K562 (cell line): Measurements from ENCODE around the gene HBB. TPM values are rescaled to one million over a fixed set of nuclear protein-coding genes. Genes with fewer than 3 reads are reported as not detected.

ENCODE experiments used
- ARHGAP35 ChIP-seq: fragments of 450-650 bp; IDR thresholded peaks from 2 replicates; pipeline ENCODE4 v1.6.1; 2018; ENCODE audit not compliant: partially characterized antibody
- ARID1B ChIP-seq: fragments of 450-650 bp; IDR thresholded peaks from 2 replicates; pipeline ENCODE4 v1.6.1; 2016; ENCODE audit warnings: antibody characterized with exemption, mild to moderate bottlenecking, inconsistent platforms
- ASH1L ChIP-seq: fragments of 450-650 bp; IDR thresholded peaks from 2 replicates; pipeline ENCODE4 v1.6.1; 2018; ENCODE audit warnings: borderline replicate concordance, mild to moderate bottlenecking, low read depth; ENCODE audit not compliant: partially characterized antibody
- BACH1 ChIP-seq: fragments of 200-800 bp; sonication (Bioruptor generic); IDR thresholded peaks from 2 replicates; pipeline ENCODE4 v1.6.1; 2016; ENCODE audit warnings: missing genetic modification characterization, missing compliant biosample characterization
- BDP1 ChIP-seq: IDR thresholded peaks from 3 replicates; pipeline ENCODE4 v1.6.1; 2011; ENCODE audit not compliant: insufficient read length, insufficient read depth
- CCAR2 ChIP-seq: fragments of 200-400 bp; formaldehyde crosslinking; IDR thresholded peaks from 2 replicates; pipeline ENCODE4 v1.6.1; 2017; ENCODE audit warnings: mild to moderate bottlenecking, low read depth, low read length
- DEAF1 ChIP-seq: fragments of 450-650 bp; formaldehyde crosslinking; IDR thresholded peaks from 2 replicates; pipeline ENCODE4 v1.4.0; 2020; ENCODE audit warnings: mild to moderate bottlenecking, moderate library complexity
- ETV1 ChIP-seq: fragments of 450-650 bp; conservative IDR thresholded peaks from 2 replicates; pipeline ENCODE4 v1.6.1; 2016; ENCODE audit warnings: missing genetic modification characterization, control low read depth, low read depth, missing compliant biosample characterization
- GTF2F1 ChIP-seq: IDR thresholded peaks from 2 replicates; pipeline ENCODE4 v1.6.1; 2011; ENCODE audit warnings: low read depth, low read length, improper control_type of control experiment
- MCM3 ChIP-seq: fragments of 450-650 bp; IDR thresholded peaks from 2 replicates; pipeline ENCODE4 v1.6.1; 2016
- MIER1 ChIP-seq: fragments of 450-650 bp; IDR thresholded peaks from 2 replicates; pipeline ENCODE4 v1.6.1; 2016; ENCODE audit warnings: antibody characterized with exemption, mild to moderate bottlenecking, low read depth
- NFE2L1 ChIP-seq: fragments of 450-650 bp; IDR thresholded peaks from 2 replicates; pipeline ENCODE4 v1.6.1; 2016; ENCODE audit warnings: missing genetic modification characterization, low read depth, mild to moderate bottlenecking, missing compliant biosample characterization, moderate library complexity, borderline replicate concordance
- OTX1 ChIP-seq: fragments of 450-650 bp; formaldehyde crosslinking; IDR thresholded peaks from 2 replicates; pipeline ENCODE4 v1.4.0; 2022; ENCODE audit warnings: mild to moderate bottlenecking
- POLR2B ChIP-seq: fragments of 450-650 bp; IDR thresholded peaks from 2 replicates; pipeline ENCODE4 v1.6.1; 2018; ENCODE audit warnings: low read depth; ENCODE audit not compliant: partially characterized antibody
- RB1 ChIP-seq: fragments of 450-650 bp; IDR thresholded peaks from 2 replicates; pipeline ENCODE4 v1.6.1; 2017; ENCODE audit warnings: low read depth, mild to moderate bottlenecking
- RBM25 ChIP-seq: fragments of 200-400 bp; formaldehyde crosslinking; IDR thresholded peaks from 2 replicates; pipeline ENCODE4 v1.6.1; 2018; ENCODE audit warnings: low read length, low read depth, moderate library complexity; ENCODE audit not compliant: severe bottlenecking
- RHOXF2B ChIP-seq: fragments of 250-450 bp; sonication (Bioruptor Pico); conservative IDR thresholded peaks from 2 replicates; pipeline ENCODE4 v1.5.1; 2021
- SIN3A ChIP-seq, 2 experiments: fragments of 150-350 bp in 1 of 2; IDR thresholded peaks; 2 replicates each; pipeline ENCODE4 v1.6.1; 2011 to 2016; ENCODE audit warnings: borderline replicate concordance in 2 of 2, low read depth in 2 of 2, low read length in 2 of 2, mild to moderate bottlenecking in 2 of 2, moderate library complexity in 2 of 2; ENCODE audit not compliant: control insufficient read depth in 1 of 2
- SMC3 ChIP-seq: conservative IDR thresholded peaks from 2 replicates; pipeline ENCODE4 v1.6.1; 2011; ENCODE audit warnings: low read depth, low read length, improper control_type of control experiment; ENCODE audit not compliant: insufficient read depth
- TFAM ChIP-seq: fragments of 250-450 bp; sonication (Bioruptor Pico); conservative IDR thresholded peaks from 2 replicates; pipeline ENCODE4 v1.5.0; 2021; ENCODE audit warnings: mild to moderate bottlenecking, moderate library complexity
- TRIM25 ChIP-seq: fragments of 450-650 bp; IDR thresholded peaks from 2 replicates; pipeline ENCODE4 v1.7.0; 2016; ENCODE audit warnings: borderline replicate concordance
- ZBTB49 ChIP-seq: sonication (generic); formaldehyde crosslinking; IDR thresholded peaks from 2 replicates; pipeline ENCODE4 v1.8.0; 2022; ENCODE audit warnings: missing genetic modification reagents, mild to moderate bottlenecking, borderline replicate concordance
- ZNF140 ChIP-seq: fragments of 250-450 bp; sonication (Bioruptor Pico); IDR thresholded peaks from 2 replicates; pipeline ENCODE4 v1.8.0; 2021; ENCODE audit warnings: moderate library complexity, mild to moderate bottlenecking, inconsistent platforms
- ZNF347 ChIP-seq: fragments of 450-650 bp; formaldehyde crosslinking; IDR thresholded peaks from 2 replicates; pipeline ENCODE4 v1.4.0; 2020; ENCODE audit warnings: low read depth, mild to moderate bottlenecking, moderate library complexity
- ZNF436 ChIP-seq: fragments of 250-450, 450-650 bp; sonication (Bioruptor Pico); formaldehyde crosslinking; IDR thresholded peaks from 2 replicates; pipeline ENCODE4 v1.7.0; 2020; ENCODE audit warnings: mild to moderate bottlenecking
- polyA plus RNA-seq, 8 experiments: library from polyadenylated mRNA; depleted of rRNA in 4 of 8; stranded (reverse) in 5 of 8; unstranded in 3 of 8; fragments of >200 nt; fragmentation: Nextera tagmentation in 2 of 8; fragmentation: Illumina TruSeq in 1 of 8; extraction: Ambion mirVana in 2 of 8; extraction: Trizol in 1 of 8; gene quantifications; 2 replicates each; pipeline versions ENCODE4 v1.2.1 to v1.2.3, GENCODE V29; 2011 to 2014; ENCODE audit warnings: inconsistent platforms in 1 of 8, missing spikeins in 1 of 8
- total RNA-seq, 7 experiments: library from RNA; depleted of rRNA in 6 of 7; stranded (reverse); fragments of >200 nt in 6 of 7; fragmentation: Illumina TruSeq in 2 of 7; extraction: Trizol in 2 of 7; gene quantifications; 2 replicates each; pipeline versions ENCODE4 v1.2.1 to v1.2.3, GENCODE V29; 2011 to 2021; ENCODE audit warnings: low replicate concordance in 1 of 7

The HBB gene
- total and polyA plus RNA-seq, 9 of the 15 experiments (the other 6 are each of a cell fraction or from before 2014, with no cell fraction given), result 0.33 to 3.4 (median 1.2) TPM; not detected in 2

- TF ChIP-seq ZBTB49 (CRISPR knock-in tag) (no peak), RBM25 (no peak), CCAR2 (no peak), MIER1 (no peak), ASH1L (no peak), ZNF436 (CRISPR knock-in tag) (no peak), TRIM25 (no peak), POLR2B (peak; percentile 76), SMC3 (no peak), RB1 (no peak), ARID1B (no peak), ZNF347 (no peak), ZNF140 (CRISPR knock-in tag) (no peak), ARHGAP35 (no peak), SIN3A (IDR thresholded peaks at IDR 0.05; ENCODE audit: borderline replicate concordance in 2 of 2, control insufficient read depth in 1 of 2, low read depth in 2 of 2, low read length in 2 of 2) (no peak), ETV1 (tag) (peak; percentile 46; the same call in 1 of the 2 replicates), GTF2F1 (0 out of 2 replicates have a peak, but pooled peaks have one; percentile 7), BACH1 (tag) (no peak), MCM3 (no peak), NFE2L1 (tag) (no peak), BDP1 (no peak), TFAM (no peak), DEAF1 (CRISPR knock-in tag) (no peak), OTX1 (CRISPR knock-in tag) (no peak), RHOXF2B (CRISPR knock-in tag) (no peak)
These were observed 42.9 kb upstream of the HBB start, which contains the start of gene HBE1 (continued) for GRCh38 chr11:5269715-5270147.
